Liver (tissue), 9 donors: ENCODE measurements around the gene ERI3. TPM values are rescaled to one million over a fixed set of nuclear protein-coding genes. Genes with fewer than 3 reads are reported as not detected.

Source experiments
- DNase-seq: peaks from one replicate; pipeline ENCODE4 v3.0.0-alpha.2; 2017; ENCODE audit warnings: low spot score
- H3K27ac ChIP-seq, 2 donors: one replicate each; pipeline ENCODE4 v1.7.0; 2013; ENCODE audit warnings: inconsistent platforms in 2 of 2, low read length in 2 of 2, control low read depth in 1 of 2, low read depth in 1 of 2, mild to moderate bottlenecking in 1 of 2
- H3K27me3 ChIP-seq, 4 donors: one replicate each; pipeline versions ENCODE4 v1.6.1 to v1.7.0; 2013; ENCODE audit warnings: low read length in 3 of 4, inconsistent platforms in 1 of 4, mild to moderate bottlenecking in 1 of 4, moderate library complexity in 1 of 4; ENCODE audit not compliant: control insufficient read depth in 4 of 4, insufficient read depth in 4 of 4
- H3K36me3 ChIP-seq, 4 donors: one replicate each; pipeline versions ENCODE4 v1.6.1 to v1.7.0; 2013; ENCODE audit warnings: low read length in 3 of 4, mild to moderate bottlenecking in 3 of 4, low read depth in 1 of 4, moderate library complexity in 1 of 4; ENCODE audit not compliant: control insufficient read depth in 4 of 4, insufficient read depth in 3 of 4
- H3K4me1 ChIP-seq, 4 donors: one replicate each; pipeline versions ENCODE4 v1.6.1 to v1.7.0; 2013; ENCODE audit warnings: low read length in 3 of 4, mild to moderate bottlenecking in 3 of 4, moderate library complexity in 1 of 4; ENCODE audit not compliant: control insufficient read depth in 4 of 4, insufficient read depth in 4 of 4
- H3K4me3 ChIP-seq, 3 donors: one replicate each; pipeline versions ENCODE4 v1.6.1 to v1.7.0; 2013; ENCODE audit warnings: low read length in 3 of 3, control low read depth in 1 of 3, low read depth in 1 of 3, mild to moderate bottlenecking in 1 of 3
- H3K9ac ChIP-seq, 2 donors: one replicate each; pipeline ENCODE4 v1.7.0; 2013; ENCODE audit warnings: low read length in 2 of 2, mild to moderate bottlenecking in 2 of 2, moderate library complexity in 2 of 2, control low read depth in 1 of 2, low read depth in 1 of 2
- H3K9me3 ChIP-seq, 4 donors: one replicate each; pipeline versions ENCODE4 v1.6.1 to v1.7.0; 2013; ENCODE audit warnings: low read length in 3 of 4; ENCODE audit not compliant: control insufficient read depth in 4 of 4
- ATF3 ChIP-seq: IDR thresholded peaks from 2 replicates; pipeline ENCODE4 v1.6.1; 2016; ENCODE audit warnings: antibody characterized with exemption
- CTCF ChIP-seq: fragments of 150-350 bp; IDR thresholded peaks from 2 replicates; pipeline ENCODE4 v1.5.1; 2017; ENCODE audit warnings: improper control_type of control experiment, low read depth, low read length; ENCODE audit not compliant: missing input control
- EGR1 ChIP-seq, 2 donors: IDR thresholded peaks; 2 replicates each; pipeline ENCODE4 v1.6.1; 2016 to 2018; ENCODE audit warnings: antibody characterized with exemption in 2 of 2, low read depth in 2 of 2
- FOXA1 ChIP-seq: IDR thresholded peaks from 2 replicates; pipeline ENCODE4 v1.6.1; 2016; ENCODE audit warnings: antibody characterized with exemption
- FOXA2 ChIP-seq: IDR thresholded peaks from 2 replicates; pipeline ENCODE4 v1.6.1; 2016; ENCODE audit warnings: antibody characterized with exemption
- GABPA ChIP-seq, 2 donors: IDR thresholded peaks in 1 of 2; conservative IDR thresholded peaks in 1 of 2; 2 replicates each; pipeline ENCODE4 v1.6.1; 2016; ENCODE audit warnings: antibody characterized with exemption in 2 of 2, mild to moderate bottlenecking in 1 of 2, moderate library complexity in 1 of 2
- HNF4A ChIP-seq, 2 donors: conservative IDR thresholded peaks; 2 replicates each; pipeline ENCODE4 v1.6.1; 2016; ENCODE audit warnings: antibody characterized with exemption in 2 of 2, mild to moderate bottlenecking in 2 of 2
- HNF4G ChIP-seq: IDR thresholded peaks from 2 replicates; pipeline ENCODE4 v1.6.1; 2016; ENCODE audit warnings: antibody characterized with exemption
- MAX ChIP-seq: IDR thresholded peaks from 2 replicates; pipeline ENCODE4 v1.6.1; 2016; ENCODE audit warnings: antibody characterized with exemption
- NR2F2 ChIP-seq: IDR thresholded peaks from 2 replicates; pipeline ENCODE4 v1.6.1; 2016; ENCODE audit warnings: antibody characterized with exemption
- RAD21 ChIP-seq, 2 donors: IDR thresholded peaks; 2 replicates each; pipeline ENCODE4 v1.6.1; 2016; ENCODE audit warnings: antibody characterized with exemption in 2 of 2, mild to moderate bottlenecking in 2 of 2
- RXRA ChIP-seq, 2 donors: IDR thresholded peaks; 2 replicates each; pipeline ENCODE4 v1.6.1; 2017 to 2018; ENCODE audit warnings: antibody characterized with exemption in 2 of 2, mild to moderate bottlenecking in 1 of 2
- TAF1 ChIP-seq: conservative IDR thresholded peaks from 2 replicates; pipeline ENCODE4 v1.6.1; 2016; ENCODE audit warnings: antibody characterized with exemption, mild to moderate bottlenecking
- YY1 ChIP-seq: IDR thresholded peaks from 2 replicates; pipeline ENCODE4 v1.6.1; 2016; ENCODE audit warnings: antibody characterized with exemption, mild to moderate bottlenecking
- ZBTB33 ChIP-seq: IDR thresholded peaks from 2 replicates; pipeline ENCODE4 v1.6.1; 2016; ENCODE audit warnings: antibody characterized with exemption
- WGBS: extraction: QIAGEN DNeasy Blood & Tissue Kit; methylation state at CpG from one replicate; pipeline ENCODE4 v1.1.7; 2013; 5-methylcytosine and 5-hydroxymethylcytosine counted together
- polyA plus RNA-seq, 2 donors: library from polyadenylated mRNA; stranded (reverse) in 1 of 2; unstranded in 1 of 2; fragments of 200-250 nt in 1 of 2; fragments of >200 nt in 1 of 2; fragmentation: Nextera tagmentation in 1 of 2; extraction: Ambion mirVana in 1 of 2; gene quantifications; one replicate each; pipeline versions ENCODE4 v1.2.1 to v1.2.3, GENCODE V29; 2013 to 2015
- total RNA-seq, 2 donors: library from RNA; depleted of rRNA; stranded (reverse); fragments of >200 nt; gene quantifications; one replicate each; pipeline ENCODE4 v1.2.3, GENCODE V29; 2014
- donor health status: healthy.
- donor health status: healthy.
- donor health status: healthy.
- donor health status: healthy.
- donor health status: healthy.

The ERI3 gene
- total and polyA plus RNA-seq, 4 donors: 15.7 to 23.8 (median 21.3) TPM

GRCh38 chr1:44270686-44271628, 84.1 kb downstream of the ERI3 start:
- Histone ChIP-seq H3K9ac (no peak overlapping the region), H3K4me3 (no peak overlapping the region), H3K36me3 (no peaks in the 10 kb centered on the region), H3K27me3 (no peaks in the 10 kb centered on the region), H3K27ac (no peak overlapping the region), H3K9me3 (no peaks in the 10 kb centered on the region), H3K4me1 (no peaks in the 10 kb centered on the region)
- DNase-seq: no peak
- no peak for TF ChIP-seq RXRA (IDR thresholded peaks at IDR 0.05)
- TF ChIP-seq CTCF: no peak
- WGBS: 86% methylated on average over 6 of the region's 6 CpGs

- Histone ChIP-seq H3K4me1 (no peaks in the 10 kb centered on the region), H3K36me3 (no peaks in the 10 kb centered on the region), H3K9ac (no peak overlapping the region), H3K27ac (no peak overlapping the region), H3K4me3 (no peak overlapping the region), H3K9me3 (no peaks in the 10 kb centered on the region), H3K27me3 (no peaks in the 10 kb centered on the region)
- TF ChIP-seq ZBTB33 (no peak), EGR1 (IDR thresholded peaks at IDR 0.05; ENCODE audit: low read depth in 2 of 2) (no peak), ATF3 (no peak), FOXA2 (no peak), MAX (no peak), RAD21 (IDR thresholded peaks at IDR 0.05) (no peak), RXRA (IDR thresholded peaks at IDR 0.05) (no peak), FOXA1 (no peak), CTCF (no peak), TAF1 (no peak), NR2F2 (no peak), HNF4A (conservative IDR thresholded peaks at IDR 0.05) (no peak), GABPA (IDR thresholded peaks at IDR 0.05 in 1 of 2, conservative IDR thresholded peaks at IDR 0.05 in 1 of 2) (no peak), YY1 (no peak), HNF4G (no peak)
- DNase-seq: no peak
- 95% methylated on average over 1 of the region's 1 CpG for WGBS
Measured at GRCh38 chr1:44268054-44268453, 87.0 kb downstream of the ERI3 start.
